Natural killer cell (primary cell): ENCODE data around the gene DOLK. TPM values are rescaled to one million over a fixed set of nuclear protein-coding genes. Genes with fewer than 3 reads are reported as not detected.

ENCODE experiments used
- ATAC-seq, 3 donors: fragments of 150-1000 bp in 2 of 3; fragments of 200-7000 bp in 1 of 3; cut with Tn5 transposase; 1 replicate in 1 of 3; 2 replicates in 2 of 3; pipeline ENCODE4 v1.10.0; 2021; ENCODE audit warnings: mild to moderate bottlenecking in 2 of 3, moderate library complexity in 2 of 3
- DNase-seq, 2 donors: peaks; one replicate each; pipeline versions ENCODE4 v3.0.0 to v3.0.0-alpha.2; 2013 to 2021; ENCODE audit warnings: mixed read lengths in 1 of 2
- H3K27ac ChIP-seq: one replicate; pipeline ENCODE4 v1.5.1; 2013; ENCODE audit warnings: mild to moderate bottlenecking, low read length
- H3K27me3 ChIP-seq: one replicate; pipeline ENCODE4 v1.6.1; 2013; ENCODE audit warnings: low read length; ENCODE audit not compliant: control insufficient read depth, insufficient read depth
- H3K36me3 ChIP-seq: one replicate; pipeline ENCODE4 v1.6.1; 2013; ENCODE audit warnings: low read length; ENCODE audit not compliant: control insufficient read depth, insufficient read depth
- H3K4me1 ChIP-seq: one replicate; pipeline ENCODE4 v1.6.1; 2013; ENCODE audit warnings: low read length; ENCODE audit not compliant: control insufficient read depth, insufficient read depth
- H3K4me3 ChIP-seq: one replicate; pipeline ENCODE4 v1.5.1; 2013; ENCODE audit warnings: low read length
- H3K9me3 ChIP-seq: one replicate; pipeline ENCODE4 v1.6.1; 2013; ENCODE audit warnings: low read length; ENCODE audit not compliant: control insufficient read depth, insufficient read depth
- H3K27ac Mint-ChIP-seq, 2 donors: one replicate each; pipeline ENCODE4 v1.8.0; 2022; ENCODE audit warnings: mild to moderate bottlenecking in 2 of 2, mixed read lengths in 2 of 2, moderate library complexity in 1 of 2
- H3K27me3 Mint-ChIP-seq, 2 donors: one replicate each; pipeline ENCODE4 v1.8.0; 2022; ENCODE audit warnings: low read depth in 2 of 2, mixed read lengths in 2 of 2
- H3K36me3 Mint-ChIP-seq: one replicate; pipeline ENCODE4 v1.8.0; 2022; ENCODE audit warnings: mixed read lengths
- H3K4me1 Mint-ChIP-seq, 2 donors: one replicate each; pipeline ENCODE4 v1.8.0; 2022; ENCODE audit warnings: mixed read lengths in 2 of 2
- H3K4me3 Mint-ChIP-seq: one replicate; pipeline ENCODE4 v1.8.0; 2022; ENCODE audit warnings: mild to moderate bottlenecking, moderate library complexity, mixed read lengths
- H3K9me3 Mint-ChIP-seq, 2 donors: one replicate each; pipeline ENCODE4 v1.8.0; 2022; ENCODE audit warnings: mixed read lengths in 2 of 2
- WGBS: methylation state at CpG from one replicate; pipeline ENCODE4 v1.1.7; 2013; ENCODE audit warnings: missing lambda C conversion rate; ENCODE audit not compliant: insufficient coverage; 5-methylcytosine and 5-hydroxymethylcytosine counted together
- intact Hi-C: fragments of 100-400 bp; cut with micrococcal nuclease; formaldehyde crosslinking; loops from one replicate; pipeline ENCODE4 v1.14.2; 2022
- total RNA-seq, 4 donors: library from RNA; stranded (reverse); fragments of 120-200 nt in 1 of 4; gene quantifications; one replicate each; pipeline versions ENCODE4 v1.2.3 to v1.2.4, GENCODE V29; 2013 to 2022
- TF ChIP-seq, protein P1 (sequence below): fragments of 200-600 bp; IDR thresholded peaks from one replicate; pipeline ENCODE4 v1.8.0; 2022; ENCODE audit warnings: antibody characterized with exemption

The DOLK gene
- total RNA-seq, result 1 to 10 TPM; 4.8 to 8.9 (median 6.7) TPM
- total RNA-seq (2013), result 8.1 TPM

DNA sequence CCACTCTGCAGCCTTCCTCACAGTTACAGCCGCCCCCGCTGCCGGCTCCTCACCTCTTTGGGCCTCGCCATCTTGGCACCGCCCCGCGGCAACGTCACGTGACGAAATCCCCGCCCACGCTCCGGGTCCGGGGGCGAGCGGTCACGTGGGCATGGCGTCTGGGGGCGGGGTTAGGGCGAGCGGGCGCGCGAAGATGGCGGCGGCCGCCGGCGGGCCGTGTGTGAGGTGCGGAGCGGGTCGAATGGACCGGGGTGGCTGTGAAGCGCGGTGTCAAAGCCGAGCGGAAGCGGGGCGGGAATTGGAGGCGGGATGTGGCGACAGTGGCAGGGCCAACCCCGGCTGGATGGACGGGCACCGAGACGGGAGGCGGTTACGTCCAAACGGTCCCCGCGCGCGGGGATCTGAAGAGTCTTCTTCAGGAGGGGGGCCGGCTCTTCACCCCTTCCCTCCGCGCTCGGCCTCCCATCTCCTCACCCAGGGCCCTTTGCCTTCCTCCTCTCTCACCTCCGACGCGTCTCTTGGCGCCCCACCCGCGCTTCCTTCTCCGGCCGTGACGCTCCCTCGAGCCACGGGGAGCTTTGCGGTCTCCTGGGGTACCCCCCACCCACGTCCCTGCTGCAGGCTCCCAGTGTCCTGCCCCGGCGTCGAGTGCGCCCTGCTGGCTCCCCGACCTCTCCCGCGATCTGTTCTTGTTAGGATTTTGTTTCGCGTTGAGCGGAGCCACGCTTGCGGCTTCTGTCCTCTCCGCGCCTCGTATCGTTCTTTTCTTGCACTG, at the start of gene DOLK, which contains the start of gene NUP188:
DOLK (minus strand) TSS at position 77 of the 775 bp plus-strand sequence. CDS start 300 bp downstream, outside the sequence.
NUP188 (plus strand) TSS at position 173 of the 775 bp plus-strand sequence; CDS start at position 194, 21 bp downstream.
- peak within 1 kb of the TSS; percentile 89 for H3K4me3 ChIP-seq
- H3K4me1 Mint-ChIP-seq, result peaks cover 29% of the 10 kb centered on the region in 2 donors
- TF ChIP-seq, protein P1, sequence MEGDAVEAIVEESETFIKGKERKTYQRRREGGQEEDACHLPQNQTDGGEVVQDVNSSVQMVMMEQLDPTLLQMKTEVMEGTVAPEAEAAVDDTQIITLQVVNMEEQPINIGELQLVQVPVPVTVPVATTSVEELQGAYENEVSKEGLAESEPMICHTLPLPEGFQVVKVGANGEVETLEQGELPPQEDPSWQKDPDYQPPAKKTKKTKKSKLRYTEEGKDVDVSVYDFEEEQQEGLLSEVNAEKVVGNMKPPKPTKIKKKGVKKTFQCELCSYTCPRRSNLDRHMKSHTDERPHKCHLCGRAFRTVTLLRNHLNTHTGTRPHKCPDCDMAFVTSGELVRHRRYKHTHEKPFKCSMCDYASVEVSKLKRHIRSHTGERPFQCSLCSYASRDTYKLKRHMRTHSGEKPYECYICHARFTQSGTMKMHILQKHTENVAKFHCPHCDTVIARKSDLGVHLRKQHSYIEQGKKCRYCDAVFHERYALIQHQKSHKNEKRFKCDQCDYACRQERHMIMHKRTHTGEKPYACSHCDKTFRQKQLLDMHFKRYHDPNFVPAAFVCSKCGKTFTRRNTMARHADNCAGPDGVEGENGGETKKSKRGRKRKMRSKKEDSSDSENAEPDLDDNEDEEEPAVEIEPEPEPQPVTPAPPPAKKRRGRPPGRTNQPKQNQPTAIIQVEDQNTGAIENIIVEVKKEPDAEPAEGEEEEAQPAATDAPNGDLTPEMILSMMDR, result no peak
- no peaks in the 10 kb centered on the region for H3K27me3 ChIP-seq
- H3K36me3 Mint-ChIP-seq, result no peaks in the 10 kb centered on the region
- intact Hi-C loops, result loop anchor here (1.0 to 5.0 kb wide), 2 partner anchors 65 to 85 kb away; partner anchors contain the start of gene LRRC8A
- under 1% methylated on average over 86 of the region's 86 CpGs for WGBS
- H3K27ac Mint-ChIP-seq, result peak within 1 kb of the TSS; percentile 86 to 96
- peaks cover 22% of the 10 kb centered on the region for H3K4me1 ChIP-seq
- H3K9me3 Mint-ChIP-seq, result no peaks in the 10 kb centered on the region
- peak within 1 kb of the TSS; percentile 95 for H3K4me3 Mint-ChIP-seq
- DNase-seq, result peak; percentile 98 to 100
- H3K9me3 ChIP-seq, result no peaks in the 10 kb centered on the region
- no peaks in the 10 kb centered on the region for H3K27me3 Mint-ChIP-seq
- H3K27ac ChIP-seq, result peak within 1 kb of the TSS; percentile 94
- peak; percentile 85 to 97 (median 92) for ATAC-seq
- H3K36me3 ChIP-seq, result peaks cover 3% of the 10 kb centered on the region

DNA sequence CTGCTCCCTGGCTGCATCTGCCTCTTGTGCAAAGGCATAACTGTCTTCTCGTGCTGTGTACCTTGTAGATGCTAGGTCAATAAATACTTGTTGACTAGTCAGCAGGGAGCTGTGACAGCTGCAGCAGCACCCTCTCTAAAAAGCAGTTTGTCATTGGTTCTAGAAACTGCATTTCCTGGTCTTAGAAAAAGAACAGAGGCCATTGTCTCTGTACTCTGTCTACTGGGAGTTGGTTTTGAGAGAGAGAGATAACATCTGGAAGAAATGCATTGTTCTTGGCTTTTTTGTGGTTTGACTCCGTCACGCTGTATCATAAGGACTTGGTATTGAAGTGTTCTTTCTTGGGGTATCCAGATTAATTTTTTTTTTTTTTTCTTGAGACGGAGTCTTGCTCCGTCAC, 48.4 kb upstream of the DOLK start:
- Histone ChIP-seq H3K9me3 (no peaks in the 10 kb centered on the region), H3K4me3 (no peak overlapping the region), H3K36me3 (peaks cover 77% of the 10 kb centered on the region), H3K27ac (no peak overlapping the region), H3K4me1 (no peaks in the 10 kb centered on the region), H3K27me3 (no peaks in the 10 kb centered on the region)
- Mint-ChIP-seq H3K36me3 (peaks cover 33% of the 10 kb centered on the region), H3K27ac (no peak overlapping the region), H3K9me3 (no peaks in the 10 kb centered on the region), H3K27me3 (no peaks in the 10 kb centered on the region), H3K4me3 (no peak overlapping the region), H3K4me1 (peaks cover 0 to 6% of the 10 kb centered on the region in 2 donors)
- intact Hi-C loops, result no loop called here
- 92% methylated on average over 5 of the region's 5 CpGs for whole genome bisulfite sequencing
- no peak for ATAC-seq
- no peak for DNase-seq
- TF ChIP-seq, protein P1, result no peak

DNA sequence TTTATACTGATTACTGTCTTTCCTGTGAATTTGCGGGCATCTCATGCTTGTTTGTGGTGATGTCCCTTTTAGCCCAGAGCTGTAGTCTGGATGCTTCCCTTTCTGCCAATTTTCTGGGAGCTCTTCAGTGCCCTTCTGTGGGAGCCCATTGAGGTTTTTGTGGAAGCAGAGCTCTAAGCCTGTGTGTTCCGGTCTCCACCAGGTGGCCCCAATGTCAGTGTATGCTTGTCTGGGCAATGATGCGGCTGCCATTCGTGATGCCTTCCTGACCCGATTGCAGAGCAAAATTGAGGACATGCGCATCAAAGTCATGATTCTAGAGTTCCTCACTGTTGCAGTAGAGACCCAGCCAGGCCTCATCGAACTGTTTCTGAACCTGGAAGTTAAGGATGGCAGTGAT, 45.6 kb upstream of the DOLK start:
- WGBS, result 88% methylated on average over 7 of the region's 7 CpGs
- TF ChIP-seq, protein P1, result no peak

More for the DNA sequence above, 45.6 kb upstream of the DOLK start:
- Mint-ChIP-seq H3K9me3 (no peaks in the 10 kb centered on the region), H3K27me3 (no peaks in the 10 kb centered on the region), H3K27ac (peak overlapping the region in 1 of 2 donors; percentile 19), H3K36me3 (peaks cover 33% of the 10 kb centered on the region), H3K4me3 (no peak overlapping the region), H3K4me1 (peaks cover 0 to 6% of the 10 kb centered on the region in 2 donors)
- no peak overlapping the region for H3K27ac ChIP-seq
- H3K36me3 ChIP-seq, result peaks cover 69% of the 10 kb centered on the region
- intact Hi-C loops, result no loop called here
- H3K27me3 ChIP-seq, result no peaks in the 10 kb centered on the region
- no peak for ATAC-seq
- DNase-seq, result no peak
- no peaks in the 10 kb centered on the region for H3K4me1 ChIP-seq
- no peaks in the 10 kb centered on the region for H3K9me3 ChIP-seq
- no peak overlapping the region for H3K4me3 ChIP-seq
